ENCODE measurements around the gene STYX.
"Not testable (repeated sequence)": the region's sequence is repeated elsewhere in the genome, so short reads cannot be mapped to it uniquely, and the experiment has no call there.

The STYX gene

GRCh38 chr14:52723514-52724359, 6.2 kb upstream of the STYX start:
- intact Hi-C loops (cut with DNase I) = no loop called here
- DNase-seq = no peak

GRCh38 chr14:52724360-52724644, 5.7 kb upstream of the STYX start:
- intact Hi-C loops (cut with DNase I) = no loop called here
- DNase-seq = no peak

- intact Hi-C loops (cut with DNase I) = not testable (repeated sequence)
Observed at GRCh38 chr14:52727509-52727908, 2.5 kb upstream of the STYX start.

DNA sequence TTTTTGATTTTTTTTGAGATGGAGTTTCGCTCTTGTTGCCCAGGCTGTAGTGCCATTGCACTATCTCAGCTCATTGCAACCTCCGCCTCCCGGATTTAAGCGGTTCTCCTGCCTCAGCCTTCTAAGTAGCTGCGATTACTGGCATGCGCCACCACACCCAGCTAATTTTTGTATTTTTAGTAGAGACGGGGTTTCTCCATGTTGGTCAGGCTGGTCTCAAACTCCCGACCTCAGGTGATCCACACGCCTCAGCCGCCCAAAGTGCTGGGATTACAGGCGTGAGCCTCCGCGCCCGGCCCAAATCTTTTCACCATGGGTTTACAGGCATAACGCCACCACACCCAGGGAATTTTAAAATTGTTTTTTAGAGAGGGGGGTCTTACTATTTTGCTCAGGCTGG, 931 bp upstream of the STYX start:
- not testable (repeated sequence) for DNase-seq
- intact Hi-C loops (cut with DNase I) = loop anchor here (1.0 kb wide), 1 partner anchor 22 kb away; the partner anchor contains the start of gene PSMC6

More at GRCh38 chr14:52727509-52727908, 2.5 kb upstream of the STYX start:
- DNase-seq = not testable (repeated sequence)

DNA sequence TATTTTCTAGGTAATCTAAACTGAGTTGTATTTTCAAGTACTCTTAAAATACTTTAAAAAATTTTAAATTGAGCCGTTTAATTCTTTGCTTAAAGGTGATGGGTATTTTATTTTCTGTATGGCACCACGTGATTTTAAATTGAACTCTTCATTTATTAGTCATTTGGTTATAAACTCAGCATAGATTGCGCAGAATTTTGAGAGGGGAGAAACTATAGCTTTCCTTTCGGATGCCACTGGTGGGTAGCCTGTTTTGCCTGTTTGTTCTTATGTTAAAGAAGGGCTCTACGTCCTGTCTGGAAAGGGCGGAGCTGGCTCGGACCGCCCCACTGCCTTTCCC, 411 bp upstream of the STYX start:
- DNase-seq = no peak
- intact Hi-C loops (cut with DNase I) = loop anchor here (1.0 kb wide), 1 partner anchor 22 kb away; the partner anchor contains the start of gene PSMC6

DNA sequence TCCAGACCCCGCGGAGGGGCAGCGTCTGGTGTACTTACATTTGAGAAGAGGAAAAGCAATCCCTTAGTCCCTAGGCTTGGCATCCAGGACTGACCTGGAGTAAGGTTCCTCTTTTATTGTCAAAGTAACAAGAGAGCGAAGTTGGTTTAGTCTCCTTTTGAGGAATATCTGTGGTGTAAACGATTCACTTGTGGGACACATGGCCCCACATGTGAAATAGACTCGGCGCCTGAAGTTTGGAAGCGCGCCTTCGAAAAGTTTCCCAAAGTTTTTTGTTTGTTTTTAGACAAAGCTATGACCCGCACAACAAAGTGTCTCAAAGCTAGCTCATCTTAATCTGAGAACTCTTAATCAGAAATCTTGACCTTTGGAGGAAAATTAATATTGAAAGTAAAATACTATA, 744 bp downstream of the STYX start:
- intact Hi-C loops (cut with DNase I) = loop anchor here (5.0 kb wide), 1 partner anchor 62 kb away; the partner anchor contains the start of gene GNPNAT1
- no peak for DNase-seq

DNA sequence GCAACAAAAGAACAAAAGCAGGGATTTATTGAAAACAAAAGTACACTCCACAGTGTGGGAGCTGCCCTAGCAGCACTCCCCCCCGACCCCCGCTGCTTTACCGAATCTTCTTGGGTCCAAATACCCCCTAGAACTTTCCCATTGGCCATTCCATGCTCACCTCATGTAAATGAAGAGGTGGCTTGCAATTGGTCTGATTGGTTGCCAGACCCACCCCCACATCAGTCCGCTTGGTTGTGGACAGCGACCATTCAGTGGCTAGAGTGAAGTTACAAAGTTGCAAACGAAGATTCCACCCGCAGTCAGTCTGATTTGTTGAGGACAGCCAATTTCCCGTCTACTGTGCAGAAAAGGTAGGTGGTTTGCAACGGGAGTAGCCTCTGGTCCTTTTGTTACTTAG, 3.9 kb downstream of the STYX start:
- no peak for DNase-seq
- intact Hi-C loops (cut with DNase I) = loop anchor here (5.0 kb wide), 1 partner anchor 58 kb away; the partner anchor contains the start of gene GNPNAT1

DNA sequence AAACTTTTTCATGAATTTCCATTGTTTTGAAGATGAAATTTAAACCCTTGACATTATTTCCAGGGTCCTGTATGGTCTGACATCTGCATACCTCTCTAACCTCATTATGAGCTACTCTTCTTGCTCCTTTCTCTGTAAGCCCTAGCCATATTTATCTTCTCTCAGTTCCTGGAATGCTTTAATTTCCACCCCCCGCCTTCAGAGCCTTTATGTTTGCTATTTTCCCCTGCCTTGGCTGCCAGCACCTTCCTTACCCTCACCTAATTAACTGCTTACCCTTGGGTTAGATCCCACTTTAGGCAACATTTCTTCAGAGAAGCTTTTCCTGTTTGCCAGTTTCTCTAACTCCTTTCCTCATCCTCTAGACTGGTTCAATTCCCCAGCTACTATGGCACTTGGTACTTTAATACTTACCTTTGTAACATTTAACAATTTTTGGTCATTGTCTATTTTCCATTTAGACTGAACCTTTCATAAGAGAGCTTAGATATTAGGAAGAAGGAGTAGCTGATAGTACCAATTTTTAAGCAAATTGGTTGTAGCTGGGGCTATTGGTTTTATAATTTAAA, 6.0 kb downstream of the STYX start:
- no peak for DNase-seq
- intact Hi-C loops (cut with DNase I) = no loop called here

GRCh38 chr14:52738409-52738808, 8.4 kb downstream of the STYX start:
- intact Hi-C loops (cut with DNase I) = no loop called here
- no peak for DNase-seq

GRCh38 chr14:52740751-52741150, 10.8 kb downstream of the STYX start:
- DNase-seq = no peak
- intact Hi-C loops (cut with DNase I) = no loop called here

DNA sequence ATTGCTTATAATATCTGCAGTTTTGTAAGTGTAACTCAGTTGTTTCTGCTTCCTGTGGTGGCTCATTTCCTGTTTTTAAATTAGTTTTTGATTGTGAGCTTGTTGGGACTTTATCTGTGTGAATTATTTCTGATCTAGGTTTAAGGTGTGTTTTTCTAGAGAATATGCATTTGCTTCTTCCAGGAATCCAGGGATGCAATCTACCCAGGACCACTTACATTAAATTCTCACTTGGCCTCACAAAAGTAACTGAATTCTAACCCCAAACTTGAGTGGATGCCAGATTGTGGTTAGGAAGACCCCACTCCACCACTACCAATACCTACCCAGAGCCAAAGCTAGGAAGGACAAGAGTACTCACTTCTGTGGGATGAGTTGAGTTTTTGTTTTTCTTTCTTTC, 11.9 kb downstream of the STYX start:
- no peak for DNase-seq
- intact Hi-C loops (cut with DNase I) = no loop called here

- DNase-seq = no peak
- intact Hi-C loops (cut with DNase I) = no loop called here
Observed at GRCh38 chr14:52748647-52749292, 18.8 kb downstream of the STYX start.

GRCh38 chr14:52755607-52756316, 25.8 kb downstream of the STYX start:
- intact Hi-C loops (cut with DNase I) = no loop called here
- DNase-seq = no peak

DNA sequence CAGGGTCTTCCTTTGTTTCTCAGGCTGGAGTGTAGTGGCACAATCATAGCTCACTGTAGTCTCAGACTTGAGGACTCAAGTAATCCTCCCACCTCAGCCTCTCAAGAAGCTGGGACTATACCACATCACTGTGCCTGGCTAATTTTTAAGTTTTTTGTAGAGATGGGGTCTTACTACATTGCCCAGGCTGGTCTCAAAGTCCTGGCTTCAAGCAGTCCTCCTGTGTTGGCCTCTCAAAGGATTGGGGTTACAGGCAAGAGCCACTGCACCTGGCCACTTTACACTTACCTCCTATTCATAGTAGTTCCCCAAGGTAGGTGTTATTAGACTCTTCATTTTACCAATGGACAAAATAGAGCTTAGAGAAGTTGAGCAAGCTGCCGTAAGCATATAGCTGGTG, 29.2 kb downstream of the STYX start:
- DNase-seq = no peak
- intact Hi-C loops (cut with DNase I) = no loop called here

GRCh38 chr14:52762923-52763322, 33.0 kb downstream of the STYX start:
- DNase-seq; intact Hi-C loops (cut with DNase I): not testable (repeated sequence)

GRCh38 chr14:52767058-52767833, 37.3 kb downstream of the STYX start:
- intact Hi-C loops (cut with DNase I) = no loop called here

GRCh38 chr14:52769887-52770286, 39.9 kb downstream of the STYX start:
- DNase-seq = no peak

More at GRCh38 chr14:52767058-52767833, 37.3 kb downstream of the STYX start:
- no peak for DNase-seq

GRCh38 chr14:52776816-52777215, 46.9 kb downstream of the STYX start:
- DNase-seq = no peak
- intact Hi-C loops (cut with DNase I) = no loop called here

More at GRCh38 chr14:52769887-52770286, 39.9 kb downstream of the STYX start:
- intact Hi-C loops (cut with DNase I) = no loop called here

DNA sequence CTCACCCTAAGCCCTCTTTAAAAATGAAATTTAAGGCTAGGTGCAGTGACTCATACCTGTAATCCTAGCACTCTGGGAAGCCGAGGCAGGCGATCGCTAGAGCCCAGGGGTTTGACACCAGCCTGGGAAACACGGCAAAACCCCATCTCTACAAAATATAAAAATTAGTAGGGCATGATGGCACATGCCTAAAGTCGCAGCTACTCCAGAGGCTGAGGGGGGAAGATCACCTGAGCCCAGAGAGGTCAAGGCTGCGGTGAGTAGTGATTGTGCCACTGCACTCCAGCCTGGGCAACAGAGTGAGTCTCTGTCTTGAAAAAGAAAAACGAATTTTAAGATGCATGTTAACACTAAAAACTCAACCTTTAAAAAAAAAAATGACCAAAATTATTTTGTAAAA, 48.7 kb downstream of the STYX start:
- intact Hi-C loops (cut with DNase I) = no loop called here
- no peak for DNase-seq

GRCh38 chr14:52780893-52781292, 50.9 kb downstream of the STYX start:
- no peak for DNase-seq
- intact Hi-C loops (cut with DNase I) = no loop called here
